B cell (primary cell): ENCODE data around the gene MAML3. TPM values are rescaled to one million over a fixed set of nuclear protein-coding genes. Genes with fewer than 3 reads are reported as not detected.

Experiments used
- ATAC-seq: fragments of 200-7000 bp; cut with Tn5 transposase; one replicate; pipeline ENCODE4 v1.10.0; 2021; ENCODE audit warnings: low read depth, mild to moderate bottlenecking, moderate number of reproducible peaks, moderate library complexity
- CTCF ChIA-PET: fragments of 350-600 bp; sonication (Branson Sonifier 250); formaldehyde crosslinking; loops from one replicate; lab custom pipeline; 2021; ENCODE audit warnings: antibody characterized with exemption, inconsistent platforms; lab: Charles Lee
- POLR2A ChIA-PET: fragments of 350-600 bp; sonication (Branson Sonifier 250); formaldehyde crosslinking; loops from one replicate; lab custom pipeline; 2021; ENCODE audit warnings: antibody characterized with exemption; lab: Charles Lee
- DNase-seq: peaks from one replicate; pipeline ENCODE4 v3.0.0; 2013
- H2AFZ ChIP-seq: 2 replicates; pipeline ENCODE4 v1.6.1; 2012; ENCODE audit warnings: mild to moderate bottlenecking, low read depth, low read length; ENCODE audit not compliant: insufficient read depth, poor library complexity, severe bottlenecking
- H3K27ac ChIP-seq, 2 donors: 1 replicate in 1 of 2; 2 replicates in 1 of 2; pipeline ENCODE4 v1.5.1; 2012 to 2013; ENCODE audit warnings: low read length in 2 of 2, mild to moderate bottlenecking in 2 of 2, moderate library complexity in 1 of 2
- H3K27me3 ChIP-seq, 4 experiments: fragments of 200-600 bp in 1 of 4; sonication (generic) in 1 of 4; replicated peaks in 1 of 4; 1 replicate in 2 of 4; 2 replicates in 2 of 4; pipeline versions ENCODE4 v1.6.1 to v1.7.0; 2013 to 2016; ENCODE audit warnings: low read length in 3 of 4, mild to moderate bottlenecking in 2 of 4, mixed read lengths in 1 of 4, moderate library complexity in 1 of 4; ENCODE audit not compliant: insufficient read depth in 4 of 4, control insufficient read depth in 3 of 4; ENCODE audit errors: control extremely low read depth in 1 of 4
- H3K36me3 ChIP-seq, 2 experiments: replicated peaks in 1 of 2; 1 replicate in 1 of 2; 2 replicates in 1 of 2; pipeline versions ENCODE4 v1.6.1 to v1.7.1; 2013; ENCODE audit warnings: low read length in 1 of 2; ENCODE audit not compliant: insufficient read depth in 2 of 2, control insufficient read depth in 1 of 2; ENCODE audit errors: control extremely low read depth in 1 of 2, extremely low read depth in 1 of 2
- H3K4me1 ChIP-seq, 2 donors: fragments of 200-600 bp in 1 of 2; sonication (generic) in 1 of 2; 1 replicate in 1 of 2; 2 replicates in 1 of 2; pipeline versions ENCODE4 v1.5.1 to v1.6.1; 2013 to 2017; ENCODE audit warnings: low read length in 2 of 2; ENCODE audit not compliant: control insufficient read depth in 2 of 2, insufficient read depth in 2 of 2
- H3K4me2 ChIP-seq: replicated peaks from 2 replicates; pipeline ENCODE3; 2012; ENCODE audit warnings: mild to moderate bottlenecking, low read depth, low read length; ENCODE audit not compliant: poor library complexity, severe bottlenecking
- H3K4me3 ChIP-seq, 5 experiments: fragments of 200-600 bp in 1 of 5; sonication (generic) in 1 of 5; 1 replicate in 3 of 5; 2 replicates in 2 of 5; pipeline versions ENCODE4 v1.5.1 to v1.7.0; 2011 to 2016; ENCODE audit warnings: low read length in 4 of 5, mild to moderate bottlenecking in 4 of 5, low read depth in 2 of 5, control low read depth in 1 of 5, moderate library complexity in 1 of 5; ENCODE audit not compliant: insufficient read depth in 1 of 5; ENCODE audit errors: control extremely low read depth in 1 of 5, extremely low read depth in 1 of 5
- H3K79me2 ChIP-seq: fragments of 200-600 bp; sonication (generic); one replicate; pipeline ENCODE4 v1.6.0; 2016; ENCODE audit warnings: low read length; ENCODE audit not compliant: control insufficient read depth, insufficient read depth
- H3K9ac ChIP-seq: fragments of 200-600 bp; sonication (generic); 2 replicates; pipeline ENCODE4 v1.6.1; 2017; ENCODE audit warnings: mild to moderate bottlenecking, low read length, moderate library complexity
- H3K9me3 ChIP-seq, 3 donors: one replicate each; pipeline versions ENCODE4 v1.6.1 to v1.7.1; 2013; ENCODE audit warnings: low read length in 2 of 3; ENCODE audit not compliant: control insufficient read depth in 2 of 3, insufficient read depth in 1 of 3; ENCODE audit errors: control extremely low read depth in 1 of 3
- H4K20me1 ChIP-seq: 2 replicates; pipeline ENCODE4 v1.6.0; 2012; ENCODE audit warnings: mild to moderate bottlenecking, low read length; ENCODE audit not compliant: insufficient read depth, control insufficient read depth, poor library complexity, severe bottlenecking
- H3K27ac Mint-ChIP-seq: one replicate; pipeline ENCODE4 v1.8.0; 2021; ENCODE audit warnings: mixed read lengths
- H3K27me3 Mint-ChIP-seq: one replicate; pipeline ENCODE4 v1.8.0; 2021; ENCODE audit warnings: mixed read lengths
- H3K4me1 Mint-ChIP-seq: one replicate; pipeline ENCODE4 v1.8.0; 2021; ENCODE audit warnings: mixed read lengths
- H3K4me3 Mint-ChIP-seq: one replicate; pipeline ENCODE4 v1.8.0; 2021; ENCODE audit warnings: mixed read lengths
- H3K9me3 Mint-ChIP-seq: one replicate; pipeline ENCODE4 v1.8.0; 2022; ENCODE audit warnings: mixed read lengths; ENCODE audit not compliant: insufficient read depth
- EZH2 ChIP-seq: IDR thresholded peaks from 2 replicates; pipeline ENCODE4 v1.6.1; 2012; ENCODE audit warnings: borderline replicate concordance, low read depth, mild to moderate bottlenecking, moderate library complexity, low read length; ENCODE audit not compliant: insufficient read depth, poor library complexity, severe bottlenecking
- WGBS: methylation state at CpG from one replicate; pipeline ENCODE4 v1.1.5; 2013; ENCODE audit warnings: missing lambda C conversion rate; ENCODE audit not compliant: insufficient coverage; 5-methylcytosine and 5-hydroxymethylcytosine counted together
- intact Hi-C: fragments of 100-400 bp; cut with micrococcal nuclease; formaldehyde crosslinking; loops from one replicate; pipeline ENCODE4 v1.10.0; 2022
- polyA plus RNA-seq: library from polyadenylated mRNA; depleted of rRNA; stranded (reverse); fragments of >200 nt; gene quantifications from 2 replicates; pipeline ENCODE4 v1.2.3, GENCODE V29; 2012
- total RNA-seq, 2 donors: library from RNA; stranded (reverse); fragments of 120-200 nt in 1 of 2; gene quantifications; 1 replicate in 1 of 2; 2 replicates in 1 of 2; pipeline versions ENCODE4 v1.2.3 to v1.2.4, GENCODE V29; 2013 to 2022
- TF ChIP-seq, protein P1 (sequence below): fragments of 200-600 bp; IDR thresholded peaks from one replicate; pipeline ENCODE4 v1.8.0; 2022; ENCODE audit warnings: antibody characterized with exemption, mild to moderate bottlenecking

Gene MAML3
- total and polyA plus RNA-seq, 2 donors (not counting 1 experiment from before 2014, with no cell fraction given): 0.94 to 5.3 TPM

DNA sequence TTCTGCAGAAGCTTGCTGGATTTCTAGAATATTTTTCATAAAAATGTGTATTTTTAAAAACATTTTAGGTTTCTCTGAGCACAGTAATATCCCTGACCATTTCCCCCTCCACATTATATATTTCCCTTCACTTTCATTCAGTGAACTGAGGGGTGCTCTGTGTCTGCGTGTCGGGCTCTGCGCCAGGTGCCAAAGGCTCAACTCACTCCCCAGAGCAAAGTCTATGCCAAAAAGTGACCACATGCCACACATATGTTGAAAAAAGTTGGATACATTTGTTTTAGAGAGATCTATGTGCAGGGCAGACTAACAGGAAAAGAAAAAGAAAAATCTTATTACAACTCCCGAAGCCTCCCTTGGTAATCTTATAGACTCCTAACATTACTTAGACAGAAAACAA, 254.6 kb downstream of the MAML3 start:
- Mint-ChIP-seq H3K27me3 (no peaks in the 10 kb centered on the region), H3K27ac (no peak overlapping the region), H3K4me1 (peaks cover 3% of the 10 kb centered on the region), H3K9me3 (peaks cover 2% of the 10 kb centered on the region), H3K4me3 (no peak overlapping the region)
- H3K27me3 ChIP-seq: peaks cover 0 to 4% (median 0%) of the 10 kb centered on the region in 4 experiments
- no peak overlapping the region for H2AFZ ChIP-seq
- no peaks in the 10 kb centered on the region for H3K9me3 ChIP-seq
- ATAC-seq (no peak), DNase-seq (no peak)
- H3K4me2 ChIP-seq: no peak overlapping the region
- no CpG with 5 or more reads among the region's 4 CpGs for WGBS
- H3K9ac ChIP-seq: no peak overlapping the region
- POLR2A ChIA-PET: no interaction called here
- TF ChIP-seq, protein P1, sequence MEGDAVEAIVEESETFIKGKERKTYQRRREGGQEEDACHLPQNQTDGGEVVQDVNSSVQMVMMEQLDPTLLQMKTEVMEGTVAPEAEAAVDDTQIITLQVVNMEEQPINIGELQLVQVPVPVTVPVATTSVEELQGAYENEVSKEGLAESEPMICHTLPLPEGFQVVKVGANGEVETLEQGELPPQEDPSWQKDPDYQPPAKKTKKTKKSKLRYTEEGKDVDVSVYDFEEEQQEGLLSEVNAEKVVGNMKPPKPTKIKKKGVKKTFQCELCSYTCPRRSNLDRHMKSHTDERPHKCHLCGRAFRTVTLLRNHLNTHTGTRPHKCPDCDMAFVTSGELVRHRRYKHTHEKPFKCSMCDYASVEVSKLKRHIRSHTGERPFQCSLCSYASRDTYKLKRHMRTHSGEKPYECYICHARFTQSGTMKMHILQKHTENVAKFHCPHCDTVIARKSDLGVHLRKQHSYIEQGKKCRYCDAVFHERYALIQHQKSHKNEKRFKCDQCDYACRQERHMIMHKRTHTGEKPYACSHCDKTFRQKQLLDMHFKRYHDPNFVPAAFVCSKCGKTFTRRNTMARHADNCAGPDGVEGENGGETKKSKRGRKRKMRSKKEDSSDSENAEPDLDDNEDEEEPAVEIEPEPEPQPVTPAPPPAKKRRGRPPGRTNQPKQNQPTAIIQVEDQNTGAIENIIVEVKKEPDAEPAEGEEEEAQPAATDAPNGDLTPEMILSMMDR: no peak
- TF ChIP-seq EZH2: no peak
- CTCF ChIA-PET: no interaction called here
- intact Hi-C loops: no loop called here
- H3K4me3 ChIP-seq: no peak overlapping the region
- peaks cover 0 to 5% of the 10 kb centered on the region in 2 donors for H3K4me1 ChIP-seq
- no peaks in the 10 kb centered on the region for H3K79me2 ChIP-seq
- no peaks in the 10 kb centered on the region for H3K36me3 ChIP-seq
- no peak overlapping the region for H3K27ac ChIP-seq
- H4K20me1 ChIP-seq: no peaks in the 10 kb centered on the region

DNA sequence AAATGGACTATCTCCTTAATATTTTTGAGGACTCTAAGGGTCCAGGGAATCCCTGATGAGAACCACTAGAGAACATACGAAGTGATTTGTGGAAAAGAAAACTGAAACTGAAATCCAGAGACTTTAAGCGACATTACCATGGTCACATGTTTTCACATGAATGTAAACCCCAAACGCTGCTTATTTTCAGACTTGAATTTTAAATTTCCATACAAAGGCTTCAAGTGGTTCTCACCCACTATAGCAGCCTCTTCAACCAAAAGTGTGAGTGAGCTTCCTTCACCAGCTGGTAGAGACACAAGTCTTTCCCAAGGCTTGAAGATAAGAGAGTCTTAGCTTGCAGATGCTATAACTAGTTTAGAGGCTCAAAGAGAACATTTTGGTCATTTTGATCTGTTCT, 255.7 kb downstream of the MAML3 start:
- peak overlapping the region; percentile 46 for H3K9ac ChIP-seq
- ChIA-PET POLR2A (no interaction called here), CTCF (no interaction called here)
- peaks cover 3% of the 10 kb centered on the region for H3K4me1 Mint-ChIP-seq
- H3K27me3 Mint-ChIP-seq: no peaks in the 10 kb centered on the region
- H4K20me1 ChIP-seq: no peaks in the 10 kb centered on the region
- WGBS: 33% methylated on average over 2 of the region's 3 CpGs
- DNase-seq: peak; percentile 21
- H3K36me3 ChIP-seq: no peaks in the 10 kb centered on the region
- H3K9me3 Mint-ChIP-seq: no peaks in the 10 kb centered on the region
- H2AFZ ChIP-seq: peak overlapping the region; percentile 65
- no peaks in the 10 kb centered on the region for H3K79me2 ChIP-seq
- intact Hi-C loops: no loop called here
- peak overlapping the region; percentile 65 for H3K4me2 ChIP-seq
- H3K9me3 ChIP-seq: no peaks in the 10 kb centered on the region
- H3K4me3 Mint-ChIP-seq: no peak overlapping the region
- peak overlapping the region in 1 of 2 donors; percentile 16 for H3K27ac ChIP-seq
- H3K27ac Mint-ChIP-seq: no peak overlapping the region
- no peak for TF ChIP-seq EZH2
- TF ChIP-seq, protein P1: no peak
- peak overlapping the region in 4 of 5 experiments; percentile 16 to 32 (median 30) for H3K4me3 ChIP-seq
- H3K4me1 ChIP-seq: peaks cover 0 to 5% of the 10 kb centered on the region in 2 donors
- peaks cover 0 to 4% (median 0%) of the 10 kb centered on the region in 4 experiments for H3K27me3 ChIP-seq
- ATAC-seq: no peak
